HEK293 (cell line): ENCODE results near the gene INTS7.
"Not testable (repeated sequence)": the region's sequence is repeated elsewhere in the genome, so short reads cannot be mapped to it uniquely, and the experiment has no call there.

Source experiments
- CTCF ChIA-PET: fragments of 350-600 bp; formaldehyde crosslinking; extraction: SDS; loops from one replicate; lab custom pipeline; 2021; ENCODE audit warnings: antibody characterized with exemption; lab: Yijun Ruan, JAX
- POLR2A ChIA-PET: fragments of 300-600 bp; formaldehyde crosslinking; extraction: SDS; loops from one replicate; lab custom pipeline; 2020; ENCODE audit warnings: antibody characterized with exemption, inconsistent platforms; lab: Yijun Ruan, JAX
- H3K27ac ChIP-seq: fragments of 200-500 bp; sonication (Bioruptor generic); 2 replicates; pipeline ENCODE4 v1.5.1; 2014; ENCODE audit warnings: low read depth, low read length, control low read depth, inconsistent platforms; ENCODE audit errors: extremely low read depth
- H3K36me3 ChIP-seq, 2 experiments: fragments of 200-500 bp in 1 of 2; sonication (Bioruptor generic) in 1 of 2; 1 replicate in 1 of 2; 2 replicates in 1 of 2; pipeline ENCODE4 v1.5.1; 2014 to 2017; ENCODE audit warnings: inconsistent platforms in 2 of 2, low read length in 2 of 2; ENCODE audit not compliant: control insufficient read depth in 2 of 2, insufficient read depth in 1 of 2
- H3K4me1 ChIP-seq: fragments of 200-500 bp; sonication (Bioruptor generic); 2 replicates; pipeline ENCODE4 v1.5.1; 2014; ENCODE audit warnings: mild to moderate bottlenecking, low read length, inconsistent platforms; ENCODE audit not compliant: control insufficient read depth, insufficient read depth
- H3K4me3 ChIP-seq: 2 replicates; pipeline ENCODE4 v1.5.1; 2011; ENCODE audit warnings: low read depth, mild to moderate bottlenecking, control low read depth, low read length, moderate library complexity
- H3K9me3 ChIP-seq: fragments of 200-500 bp; sonication (Bioruptor generic); 2 replicates; pipeline ENCODE4 v1.5.1; 2014; ENCODE audit warnings: low read depth, low read length, inconsistent platforms; ENCODE audit not compliant: control insufficient read depth, insufficient read depth
- PRDM1 ChIP-seq: fragments of 450-650 bp; formaldehyde crosslinking; IDR thresholded peaks from 2 replicates; pipeline ENCODE4; 2016; ENCODE audit warnings: missing biosample characterization, missing genetic modification characterization
- SALL2 ChIP-seq: fragments of 450-650 bp; formaldehyde crosslinking; IDR thresholded peaks from 2 replicates; pipeline ENCODE4 v1.5.0; 2017; ENCODE audit warnings: missing biosample characterization, mild to moderate bottlenecking, missing genetic modification characterization, borderline replicate concordance
- ZBTB11 ChIP-seq: fragments of 450-650 bp; formaldehyde crosslinking; conservative IDR thresholded peaks from 2 replicates; pipeline ENCODE4 v1.5.1; 2016; ENCODE audit warnings: low read depth, missing biosample characterization, missing genetic modification characterization
- ZNF214 ChIP-seq: fragments of 450-650 bp; formaldehyde crosslinking; IDR thresholded peaks from 2 replicates; pipeline ENCODE4 v1.5.1; 2017; ENCODE audit warnings: missing biosample characterization, mild to moderate bottlenecking, missing genetic modification characterization, borderline replicate concordance
- ZNF324 ChIP-seq: fragments of 450-650 bp; formaldehyde crosslinking; IDR thresholded peaks from 2 replicates; pipeline ENCODE4 v1.5.1; 2016; ENCODE audit warnings: missing biosample characterization, missing genetic modification characterization
- ZNF366 ChIP-seq: fragments of 450-650 bp; formaldehyde crosslinking; conservative IDR thresholded peaks from 2 replicates; pipeline ENCODE4 v1.5.1; 2016; ENCODE audit warnings: missing biosample characterization, missing genetic modification characterization
- ZNF48 ChIP-seq: fragments of 450-650 bp; formaldehyde crosslinking; IDR thresholded peaks from 2 replicates; pipeline ENCODE4 v1.5.1; 2016; ENCODE audit warnings: missing biosample characterization, missing genetic modification characterization
- ZNF560 ChIP-seq: fragments of 450-650 bp; formaldehyde crosslinking; IDR thresholded peaks from 2 replicates; pipeline ENCODE4 v1.5.1; 2017; ENCODE audit warnings: missing biosample characterization, missing genetic modification characterization, borderline replicate concordance
- TF ChIP-seq, protein P1 (sequence below): fragments of 450-650 bp; formaldehyde crosslinking; IDR thresholded peaks from 2 replicates; pipeline ENCODE4 v1.5.1; 2016; ENCODE audit warnings: missing biosample characterization, missing genetic modification characterization
- TF ChIP-seq, protein P2 (sequence below): fragments of 450-650 bp; IDR thresholded peaks from 2 replicates; pipeline ENCODE4 v1.5.1; 2018; ENCODE audit warnings: missing biosample characterization, mild to moderate bottlenecking, missing genetic modification characterization
- TF ChIP-seq, protein P3 (sequence below): fragments of 450-650 bp; formaldehyde crosslinking; IDR thresholded peaks from 2 replicates; pipeline ENCODE4 v1.5.1; 2016; ENCODE audit warnings: missing biosample characterization, missing genetic modification characterization

The INTS7 gene

GRCh38 chr1:211920602-211921226 lies 114.6 kb downstream of the INTS7 start:
- Histone ChIP-seq H3K27ac (no peak overlapping the region), H3K4me1 (no peaks in the 10 kb centered on the region)
- POLR2A ChIA-PET: interaction anchor here (1.1 kb wide), 1 partner anchor 10 kb away, joined by 3 read pairs; no protein-coding TSS in a partner anchor
- TF ChIP-seq, protein P1, sequence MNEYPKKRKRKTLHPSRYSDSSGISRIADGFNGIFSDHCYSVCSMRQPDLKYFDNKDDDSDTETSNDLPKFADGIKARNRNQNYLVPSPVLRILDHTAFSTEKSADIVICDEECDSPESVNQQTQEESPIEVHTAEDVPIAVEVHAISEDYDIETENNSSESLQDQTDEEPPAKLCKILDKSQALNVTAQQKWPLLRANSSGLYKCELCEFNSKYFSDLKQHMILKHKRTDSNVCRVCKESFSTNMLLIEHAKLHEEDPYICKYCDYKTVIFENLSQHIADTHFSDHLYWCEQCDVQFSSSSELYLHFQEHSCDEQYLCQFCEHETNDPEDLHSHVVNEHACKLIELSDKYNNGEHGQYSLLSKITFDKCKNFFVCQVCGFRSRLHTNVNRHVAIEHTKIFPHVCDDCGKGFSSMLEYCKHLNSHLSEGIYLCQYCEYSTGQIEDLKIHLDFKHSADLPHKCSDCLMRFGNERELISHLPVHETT (tag by site-specific recombination): no peak
- no peak for TF ChIP-seq ZNF560
- TF ChIP-seq, protein P2, sequence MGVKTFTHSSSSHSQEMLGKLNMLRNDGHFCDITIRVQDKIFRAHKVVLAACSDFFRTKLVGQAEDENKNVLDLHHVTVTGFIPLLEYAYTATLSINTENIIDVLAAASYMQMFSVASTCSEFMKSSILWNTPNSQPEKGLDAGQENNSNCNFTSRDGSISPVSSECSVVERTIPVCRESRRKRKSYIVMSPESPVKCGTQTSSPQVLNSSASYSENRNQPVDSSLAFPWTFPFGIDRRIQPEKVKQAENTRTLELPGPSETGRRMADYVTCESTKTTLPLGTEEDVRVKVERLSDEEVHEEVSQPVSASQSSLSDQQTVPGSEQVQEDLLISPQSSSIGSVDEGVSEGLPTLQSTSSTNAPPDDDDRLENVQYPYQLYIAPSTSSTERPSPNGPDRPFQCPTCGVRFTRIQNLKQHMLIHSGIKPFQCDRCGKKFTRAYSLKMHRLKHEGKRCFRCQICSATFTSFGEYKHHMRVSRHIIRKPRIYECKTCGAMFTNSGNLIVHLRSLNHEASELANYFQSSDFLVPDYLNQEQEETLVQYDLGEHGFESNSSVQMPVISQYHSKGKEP (tag by site-specific recombination): no peak
- TF ChIP-seq ZBTB11 (tag by site-specific recombination): no peak
- no peak for TF ChIP-seq ZNF48 (tag by site-specific recombination)
- TF ChIP-seq, all 188 proteins: peak for 0
- H3K36me3 ChIP-seq: no peaks in the 10 kb centered on the region
- H3K9me3 ChIP-seq: no peaks in the 10 kb centered on the region
- CTCF ChIA-PET: interaction anchor here (0.6 to 1.4 kb wide), 3 partner anchors 8 to 17 kb away, joined by 3 to 6 read pairs (median 6); no protein-coding TSS in a partner anchor
- H3K4me3 ChIP-seq: no peak overlapping the region

DNA sequence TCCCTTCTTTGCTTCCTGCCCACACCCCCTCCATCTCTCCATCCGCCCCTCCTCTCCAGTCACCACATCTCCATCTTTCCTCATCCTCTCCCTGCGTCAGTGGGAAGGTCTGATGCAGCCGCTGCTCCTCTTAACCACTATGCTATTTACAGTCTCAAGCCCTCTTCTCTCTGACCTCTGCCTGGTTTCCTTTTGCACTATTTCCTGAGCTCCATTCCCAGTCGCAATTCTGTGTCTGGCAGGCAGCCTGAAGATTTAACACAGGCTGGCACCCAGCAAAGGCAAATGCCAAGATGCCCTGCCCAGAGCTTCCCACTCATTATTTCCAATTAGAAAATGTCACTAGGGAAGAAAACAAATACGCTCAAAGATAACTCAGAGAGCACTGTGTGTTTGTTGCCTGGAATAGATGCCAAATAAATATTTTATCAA lies 115.2 kb downstream of the INTS7 start:
- H3K27ac ChIP-seq: no peak overlapping the region
- no peaks in the 10 kb centered on the region for H3K4me1 ChIP-seq
- POLR2A ChIA-PET: interaction anchor here (1.1 kb wide), 1 partner anchor 11 kb away, joined by 3 read pairs; no protein-coding TSS in a partner anchor
- no peak overlapping the region for H3K4me3 ChIP-seq
- TF ChIP-seq, protein P2 (tag by site-specific recombination): no peak
- no peak for TF ChIP-seq ZNF324 (tag by site-specific recombination)
- CTCF ChIA-PET: interaction anchor here (0.6 to 1.4 kb wide), 4 partner anchors 8 to 222 kb away, joined by 3 to 6 read pairs (median 6); no protein-coding TSS in a partner anchor
- no peaks in the 10 kb centered on the region for H3K9me3 ChIP-seq
- no peaks in the 10 kb centered on the region for H3K36me3 ChIP-seq

GRCh38 chr1:211918843-211919414 lies 116.4 kb downstream of the INTS7 start:
- TF ChIP-seq PRDM1 (tag by site-specific recombination): 0 out of 2 replicates have a peak, but pooled peaks have one; percentile 8
- TF ChIP-seq, protein P3, sequence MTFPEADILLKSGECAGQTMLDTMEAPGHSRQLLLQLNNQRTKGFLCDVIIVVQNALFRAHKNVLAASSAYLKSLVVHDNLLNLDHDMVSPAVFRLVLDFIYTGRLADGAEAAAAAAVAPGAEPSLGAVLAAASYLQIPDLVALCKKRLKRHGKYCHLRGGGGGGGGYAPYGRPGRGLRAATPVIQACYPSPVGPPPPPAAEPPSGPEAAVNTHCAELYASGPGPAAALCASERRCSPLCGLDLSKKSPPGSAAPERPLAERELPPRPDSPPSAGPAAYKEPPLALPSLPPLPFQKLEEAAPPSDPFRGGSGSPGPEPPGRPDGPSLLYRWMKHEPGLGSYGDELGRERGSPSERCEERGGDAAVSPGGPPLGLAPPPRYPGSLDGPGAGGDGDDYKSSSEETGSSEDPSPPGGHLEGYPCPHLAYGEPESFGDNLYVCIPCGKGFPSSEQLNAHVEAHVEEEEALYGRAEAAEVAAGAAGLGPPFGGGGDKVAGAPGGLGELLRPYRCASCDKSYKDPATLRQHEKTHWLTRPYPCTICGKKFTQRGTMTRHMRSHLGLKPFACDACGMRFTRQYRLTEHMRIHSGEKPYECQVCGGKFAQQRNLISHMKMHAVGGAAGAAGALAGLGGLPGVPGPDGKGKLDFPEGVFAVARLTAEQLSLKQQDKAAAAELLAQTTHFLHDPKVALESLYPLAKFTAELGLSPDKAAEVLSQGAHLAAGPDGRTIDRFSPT (tag by site-specific recombination): no peak
- peak; percentile 97 for TF ChIP-seq ZNF366 (tag by site-specific recombination)
- TF ChIP-seq ZNF214 (tag by site-specific recombination): no peak
- TF ChIP-seq SALL2 (tag by site-specific recombination): no peak
- ChIA-PET CTCF (interaction anchor here (0.7 to 1.4 kb wide), 4 partner anchors 15 to 238 kb away, joined by 3 to 6 read pairs (median 4); no protein-coding TSS in a partner anchor), POLR2A (no interaction called here)
- H3K4me3 ChIP-seq: no peak overlapping the region
- H3K4me1 ChIP-seq: no peaks in the 10 kb centered on the region
- H3K9me3 ChIP-seq: no peaks in the 10 kb centered on the region
- no peak overlapping the region for H3K27ac ChIP-seq
- H3K36me3 ChIP-seq: no peaks in the 10 kb centered on the region

DNA sequence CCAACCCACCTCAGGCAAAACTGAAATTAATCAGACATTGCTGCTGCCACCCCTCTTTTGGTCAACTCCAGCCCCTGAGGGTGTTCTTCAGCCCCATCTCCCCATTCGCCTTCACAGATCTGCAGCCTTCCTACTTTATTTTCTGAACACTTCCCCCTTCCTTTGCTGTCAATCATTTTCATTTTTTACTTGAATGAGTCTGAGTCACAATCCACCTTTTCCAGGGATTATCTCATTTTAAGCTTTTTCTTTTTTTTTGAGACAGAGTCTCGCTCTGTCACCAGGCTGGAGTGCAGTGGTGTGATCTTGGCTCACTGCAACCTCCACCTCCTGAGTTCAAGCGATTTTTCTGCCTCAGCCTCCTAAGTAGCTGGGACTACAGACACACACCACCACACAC lies 118.9 kb downstream of the INTS7 start:
- H3K4me3 ChIP-seq, H3K27ac ChIP-seq, POLR2A ChIA-PET, H3K9me3 ChIP-seq, H3K4me1 ChIP-seq, H3K36me3 ChIP-seq: not testable (repeated sequence)
- CTCF ChIA-PET: interaction anchor here (0.6 to 1.5 kb wide), 2 partner anchors 218 to 824 kb away, joined by 4 read pairs; no protein-coding TSS in a partner anchor
